Measurements from ENCODE around the gene PHTF2. TPM values are rescaled to one million over a fixed set of nuclear protein-coding genes. Genes with fewer than 3 reads are reported as not detected.
"Not testable (repeated sequence)": the region's sequence is repeated elsewhere in the genome, so short reads cannot be mapped to it uniquely, and the experiment has no call there.

Gene PHTF2
- total and polyA plus RNA-seq, 4 donors: 8.8 to 38.4 (median 26.1) TPM

DNA sequence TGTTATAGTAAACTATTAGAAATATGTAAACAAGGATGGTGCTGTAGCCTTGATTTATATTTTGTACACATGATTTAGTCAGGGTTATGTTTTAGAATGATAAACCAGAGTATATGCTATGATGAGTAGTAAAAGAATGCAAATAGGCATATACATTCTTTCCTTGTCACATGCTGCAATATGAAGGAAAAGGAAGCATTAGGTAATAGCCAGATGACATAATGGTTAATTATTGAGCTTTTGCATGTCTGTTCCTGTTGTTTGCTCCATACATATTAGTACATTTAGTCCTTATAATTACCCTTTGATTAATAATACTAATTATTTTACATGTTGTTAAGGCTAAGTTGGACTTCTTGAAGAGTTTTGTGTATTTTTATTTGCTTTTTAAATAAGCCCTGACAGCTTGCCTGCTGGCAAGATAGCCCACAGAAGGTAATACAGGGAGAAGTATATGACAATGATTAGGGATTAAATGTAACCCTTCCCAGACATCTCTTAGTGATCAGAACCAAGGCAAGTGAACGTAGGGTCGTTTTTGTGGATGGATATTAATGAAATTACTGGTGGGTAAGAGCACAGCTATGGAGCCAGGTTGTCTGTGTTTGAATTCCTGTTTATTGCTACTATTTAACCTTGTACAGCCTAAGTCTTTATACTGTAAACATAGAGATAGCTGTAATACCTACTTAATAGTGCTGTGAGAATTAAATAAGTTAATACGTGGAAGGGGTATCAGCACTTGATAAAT, 68.4 kb downstream of the PHTF2 start:
- H3K4me3 ChIP-seq (ENCODE audit: low read length in 2 of 2): no peak overlapping the region
- peaks cover 0 to 3% of the 10 kb centered on the region in 2 donors for H3K4me1 ChIP-seq (ENCODE audit: control insufficient read depth in 1 of 2, insufficient read depth in 2 of 2, low read length in 2 of 2)
- H3K27ac ChIP-seq (ENCODE audit: low read depth in 1 of 2, low read length in 2 of 2): no peak overlapping the region
- DNase-seq: no peak
- 85 to 89% methylated on average over 3 of the region's 3 CpGs for WGBS, 2 donors
- no peaks in the 10 kb centered on the region for H3K27me3 ChIP-seq (ENCODE audit: control insufficient read depth in 1 of 2, insufficient read depth in 2 of 2, low read length in 1 of 2)
- no peaks in the 10 kb centered on the region for H3K36me3 ChIP-seq (ENCODE audit: control insufficient read depth in 1 of 2, insufficient read depth in 2 of 2, low read length in 1 of 2)
- intact Hi-C loops (cut with DNase I): no loop called here
- H3K9me3 ChIP-seq (ENCODE audit: control insufficient read depth, low read length): no peaks in the 10 kb centered on the region
- ATAC-seq (ENCODE audit: low FRiP score): no peak

DNA sequence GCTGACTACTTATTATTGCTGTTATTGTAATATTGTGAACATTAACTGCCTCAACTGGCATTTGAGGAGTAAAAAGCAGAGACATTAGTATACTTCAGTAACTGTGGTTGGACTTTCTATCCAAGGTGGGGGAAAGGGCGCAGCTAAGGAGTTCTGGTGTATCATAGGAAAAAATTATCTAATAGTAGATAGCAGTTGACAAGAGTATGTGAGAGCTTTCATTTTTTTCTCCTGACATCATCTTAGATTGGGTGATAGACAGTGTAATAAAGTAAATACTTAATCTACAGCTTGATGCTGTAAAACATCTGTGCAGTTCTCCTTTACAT, 68.9 kb downstream of the PHTF2 start:
- H3K4me1 ChIP-seq (ENCODE audit: control insufficient read depth in 1 of 2, insufficient read depth in 2 of 2, low read length in 2 of 2): peaks cover 0 to 3% of the 10 kb centered on the region in 2 donors
- no peak overlapping the region for H3K4me3 ChIP-seq (ENCODE audit: low read length in 2 of 2)
- no peaks in the 10 kb centered on the region for H3K9me3 ChIP-seq (ENCODE audit: control insufficient read depth, low read length)
- intact Hi-C loops (cut with DNase I): no loop called here
- H3K36me3 ChIP-seq (ENCODE audit: control insufficient read depth in 1 of 2, insufficient read depth in 2 of 2, low read length in 1 of 2): no peaks in the 10 kb centered on the region
- ATAC-seq (ENCODE audit: low FRiP score): no peak
- WGBS, 2 donors: 93 to 98% methylated on average over 1 of the region's 1 CpG
- no peak overlapping the region for H3K27ac ChIP-seq (ENCODE audit: low read depth in 1 of 2, low read length in 2 of 2)
- H3K27me3 ChIP-seq (ENCODE audit: control insufficient read depth in 1 of 2, insufficient read depth in 2 of 2, low read length in 1 of 2): no peaks in the 10 kb centered on the region
- no peak for DNase-seq

DNA sequence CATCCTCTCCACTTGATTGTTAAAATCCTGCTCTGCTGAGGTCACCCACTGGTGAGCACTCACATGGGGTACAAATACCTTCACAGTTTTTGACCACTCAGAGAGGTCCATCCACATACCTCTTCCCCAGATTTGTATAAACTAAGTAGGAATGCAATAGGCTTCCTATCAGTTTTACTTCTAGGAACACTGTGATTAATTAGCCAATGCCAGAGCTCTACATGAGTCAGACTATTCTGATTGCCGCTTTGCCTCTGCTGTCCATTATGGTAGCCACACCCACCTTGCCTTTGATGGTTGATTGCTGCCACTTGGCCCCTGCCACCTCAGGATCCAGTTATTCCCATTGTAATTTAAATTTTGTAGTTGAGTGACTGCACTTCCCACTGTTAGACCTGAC, 73.7 kb downstream of the PHTF2 start:
- H3K27ac ChIP-seq (ENCODE audit: low read depth in 1 of 2, low read length in 2 of 2); DNase-seq; intact Hi-C loops (cut with DNase I); H3K36me3 ChIP-seq (ENCODE audit: control insufficient read depth in 1 of 2, insufficient read depth in 2 of 2, low read length in 1 of 2); H3K4me1 ChIP-seq (ENCODE audit: control insufficient read depth in 1 of 2, insufficient read depth in 2 of 2, low read length in 2 of 2); H3K4me3 ChIP-seq (ENCODE audit: low read length in 2 of 2); H3K27me3 ChIP-seq (ENCODE audit: control insufficient read depth in 1 of 2, insufficient read depth in 2 of 2, low read length in 1 of 2); H3K9me3 ChIP-seq (ENCODE audit: control insufficient read depth, low read length); ATAC-seq (ENCODE audit: low FRiP score): not testable (repeated sequence)
- WGBS, 2 donors: 99 to 100% methylated on average over 1 of the region's 1 CpG

DNA sequence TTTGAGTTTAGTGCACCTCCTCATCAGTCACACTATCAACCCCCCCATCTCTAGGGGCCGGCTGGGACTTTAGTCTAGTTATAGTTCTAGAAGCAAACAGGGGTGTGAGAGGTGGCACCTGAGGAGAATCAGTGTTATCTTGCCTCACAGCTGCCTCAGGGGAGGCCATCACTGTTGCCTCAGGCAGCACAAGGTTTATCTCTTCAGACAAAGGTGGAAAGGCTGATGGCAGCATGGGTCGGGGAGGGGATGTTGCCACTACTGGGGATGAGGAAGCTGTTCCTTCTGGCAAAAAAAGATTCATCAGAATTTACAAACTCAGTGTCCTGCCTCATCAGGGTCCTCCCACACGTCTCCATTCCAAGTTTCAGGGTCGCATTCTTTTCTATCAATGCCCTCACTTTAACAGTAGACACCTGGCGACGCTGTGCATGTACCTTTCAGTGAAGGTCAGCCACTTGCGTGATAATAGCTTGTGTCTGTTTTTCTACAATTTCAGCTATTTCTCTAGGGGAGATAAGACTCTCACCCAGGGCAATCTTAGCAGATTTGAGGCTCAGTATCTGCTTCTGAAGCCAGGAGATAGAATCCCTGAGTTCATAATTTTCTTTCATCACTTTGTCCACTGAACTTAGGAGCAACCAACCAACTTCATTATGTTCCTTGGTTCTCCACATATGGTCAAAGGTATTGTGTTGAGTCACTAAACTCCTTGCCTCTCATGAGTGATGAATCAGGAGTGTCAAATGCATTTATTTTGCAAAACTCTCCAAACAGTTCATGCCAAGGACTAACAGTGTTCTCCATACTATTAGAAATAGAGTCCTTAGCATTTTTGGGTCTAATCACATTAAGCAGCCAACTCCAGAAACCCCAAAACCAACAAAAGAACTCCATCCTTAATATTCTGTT, 75.1 kb downstream of the PHTF2 start:
- ATAC-seq (ENCODE audit: low FRiP score); H3K36me3 ChIP-seq (ENCODE audit: control insufficient read depth in 1 of 2, insufficient read depth in 2 of 2, low read length in 1 of 2); H3K27me3 ChIP-seq (ENCODE audit: control insufficient read depth in 1 of 2, insufficient read depth in 2 of 2, low read length in 1 of 2); H3K27ac ChIP-seq (ENCODE audit: low read depth in 1 of 2, low read length in 2 of 2); DNase-seq; H3K4me1 ChIP-seq (ENCODE audit: control insufficient read depth in 1 of 2, insufficient read depth in 2 of 2, low read length in 2 of 2); H3K9me3 ChIP-seq (ENCODE audit: control insufficient read depth, low read length); intact Hi-C loops (cut with DNase I); H3K4me3 ChIP-seq (ENCODE audit: low read length in 2 of 2): not testable (repeated sequence)
- WGBS, 2 donors: 93 to 95% methylated on average over 7 of the region's 7 CpGs

DNA sequence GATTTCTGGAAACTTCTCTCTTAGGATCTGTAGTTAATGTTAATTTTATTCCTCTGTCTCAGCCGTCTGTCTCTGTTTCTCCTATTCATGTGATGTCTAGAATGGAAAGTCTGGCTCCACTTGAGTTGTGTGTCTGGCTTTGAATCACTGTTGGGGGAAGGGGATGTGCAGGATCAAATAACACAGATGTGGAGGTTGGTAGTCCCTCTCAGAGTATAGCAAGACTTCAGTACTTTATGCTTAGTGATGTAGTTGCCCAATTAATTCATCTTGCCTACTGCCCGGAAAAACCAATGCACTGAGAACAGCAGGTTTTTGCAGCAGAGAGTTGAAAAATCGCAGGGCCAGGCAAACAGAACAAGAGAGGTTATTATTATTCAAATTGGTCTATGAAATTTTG, 79.2 kb downstream of the PHTF2 start:
- ATAC-seq (ENCODE audit: low FRiP score) (no peak), DNase-seq (no peak)
- Histone ChIP-seq H3K27me3 (ENCODE audit: control insufficient read depth in 1 of 2, insufficient read depth in 2 of 2, low read length in 1 of 2) (no peaks in the 10 kb centered on the region), H3K4me1 (ENCODE audit: control insufficient read depth in 1 of 2, insufficient read depth in 2 of 2, low read length in 2 of 2) (no peaks in the 10 kb centered on the region), H3K9me3 (ENCODE audit: control insufficient read depth, low read length) (no peaks in the 10 kb centered on the region), H3K4me3 (ENCODE audit: low read length in 2 of 2) (no peak overlapping the region), H3K36me3 (ENCODE audit: control insufficient read depth in 1 of 2, insufficient read depth in 2 of 2, low read length in 1 of 2) (peaks cover 2 to 3% of the 10 kb centered on the region in 2 donors), H3K27ac (ENCODE audit: low read depth in 1 of 2, low read length in 2 of 2) (no peak overlapping the region)
- 72 to 78% methylated on average over 3 of the region's 3 CpGs for WGBS, 2 donors
- intact Hi-C loops (cut with DNase I): no loop called here

DNA sequence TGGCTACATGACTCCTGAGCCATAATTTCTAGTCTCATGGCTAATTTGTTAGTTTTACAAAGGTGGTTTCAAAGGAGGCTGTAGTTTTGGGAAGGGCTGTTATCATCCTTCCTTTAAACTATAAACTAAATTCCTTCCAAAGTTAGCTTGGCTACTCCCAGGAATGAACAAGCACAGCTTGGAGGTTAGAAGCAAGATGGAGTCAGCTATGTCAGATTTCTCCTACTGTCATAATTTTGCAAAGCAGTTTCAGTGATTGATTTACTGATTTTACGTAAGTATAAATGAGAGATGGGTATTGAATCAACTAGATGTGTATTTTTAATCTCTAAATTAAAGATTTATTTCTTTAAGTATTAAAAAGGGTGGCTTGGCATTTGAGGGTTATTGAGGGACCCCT, 79.9 kb downstream of the PHTF2 start:
- Histone ChIP-seq H3K4me1 (ENCODE audit: control insufficient read depth in 1 of 2, insufficient read depth in 2 of 2, low read length in 2 of 2) (no peaks in the 10 kb centered on the region), H3K36me3 (ENCODE audit: control insufficient read depth in 1 of 2, insufficient read depth in 2 of 2, low read length in 1 of 2) (peaks cover 2 to 3% of the 10 kb centered on the region in 2 donors), H3K9me3 (ENCODE audit: control insufficient read depth, low read length) (no peaks in the 10 kb centered on the region), H3K27me3 (ENCODE audit: control insufficient read depth in 1 of 2, insufficient read depth in 2 of 2, low read length in 1 of 2) (no peaks in the 10 kb centered on the region), H3K4me3 (ENCODE audit: low read length in 2 of 2) (no peak overlapping the region), H3K27ac (ENCODE audit: low read depth in 1 of 2, low read length in 2 of 2) (no peak overlapping the region)
- ATAC-seq (ENCODE audit: low FRiP score) (no peak), DNase-seq (no peak)
- WGBS, 2 donors: 99 to 100% methylated on average over 1 of the region's 1 CpG
- intact Hi-C loops (cut with DNase I): no loop called here

DNA sequence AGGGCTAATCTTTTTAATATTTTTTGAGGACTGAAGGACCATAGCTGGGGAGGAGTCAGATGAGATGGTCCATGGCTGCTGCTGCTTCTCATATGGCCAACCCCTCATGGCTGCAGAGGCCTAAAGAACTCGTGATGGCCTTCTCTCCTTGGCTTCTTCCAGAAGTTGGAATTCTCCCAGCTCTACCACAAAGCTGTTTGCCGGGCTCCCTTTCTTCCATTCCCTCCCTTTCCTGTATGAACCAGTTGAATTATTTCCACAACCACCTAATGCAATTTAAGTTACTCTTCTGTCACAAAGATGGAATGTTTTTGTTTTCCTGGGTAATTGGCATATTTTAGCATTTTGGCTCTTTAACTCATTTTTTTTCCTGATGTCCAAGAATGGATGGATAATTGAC, 80.7 kb downstream of the PHTF2 start:
- intact Hi-C loops (cut with DNase I): no loop called here
- peaks cover 2 to 3% of the 10 kb centered on the region in 2 donors for H3K36me3 ChIP-seq (ENCODE audit: control insufficient read depth in 1 of 2, insufficient read depth in 2 of 2, low read length in 1 of 2)
- H3K27ac ChIP-seq (ENCODE audit: low read depth in 1 of 2, low read length in 2 of 2): no peak overlapping the region
- H3K9me3 ChIP-seq (ENCODE audit: control insufficient read depth, low read length): no peaks in the 10 kb centered on the region
- no peak for DNase-seq
- ATAC-seq (ENCODE audit: low FRiP score): no peak
- H3K27me3 ChIP-seq (ENCODE audit: control insufficient read depth in 1 of 2, insufficient read depth in 2 of 2, low read length in 1 of 2): no peaks in the 10 kb centered on the region
- no peak overlapping the region for H3K4me3 ChIP-seq (ENCODE audit: low read length in 2 of 2)
- H3K4me1 ChIP-seq (ENCODE audit: control insufficient read depth in 1 of 2, insufficient read depth in 2 of 2, low read length in 2 of 2): no peaks in the 10 kb centered on the region
- 22 to 36% methylated on average over 2 of the region's 2 CpGs for WGBS, 2 donors

DNA sequence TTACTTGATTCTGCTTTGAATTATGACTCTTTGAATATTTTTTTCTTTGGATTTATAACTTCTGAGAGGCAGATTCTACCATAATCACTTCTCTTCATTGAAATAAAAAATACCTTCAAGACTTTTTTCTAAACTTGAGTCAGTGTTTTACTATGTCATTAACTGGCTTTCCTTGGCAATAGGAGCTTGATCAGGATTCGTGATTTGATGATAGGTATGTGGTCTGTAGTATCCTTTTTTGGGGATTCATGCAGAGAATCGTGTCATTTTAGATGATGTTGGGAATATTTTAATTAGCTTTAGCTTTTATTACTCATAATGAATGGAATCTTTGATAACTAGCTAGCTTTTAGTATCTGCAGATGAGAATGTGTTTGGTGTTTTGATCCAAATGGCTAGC, 83.3 kb downstream of the PHTF2 start:
- H3K4me1 ChIP-seq (ENCODE audit: control insufficient read depth in 1 of 2, insufficient read depth in 2 of 2, low read length in 2 of 2): peaks cover 0 to 2% of the 10 kb centered on the region in 2 donors
- WGBS, 2 donors: 91 to 94% methylated on average over 2 of the region's 2 CpGs
- DNase-seq (no peak), ATAC-seq (ENCODE audit: low FRiP score) (no peak)
- H3K27me3 ChIP-seq (ENCODE audit: control insufficient read depth in 1 of 2, insufficient read depth in 2 of 2, low read length in 1 of 2): no peaks in the 10 kb centered on the region
- H3K27ac ChIP-seq (ENCODE audit: low read depth in 1 of 2, low read length in 2 of 2): no peak overlapping the region
- H3K9me3 ChIP-seq (ENCODE audit: control insufficient read depth, low read length): no peaks in the 10 kb centered on the region
- no peak overlapping the region for H3K4me3 ChIP-seq (ENCODE audit: low read length in 2 of 2)
- intact Hi-C loops (cut with DNase I): loop anchor here in 1 of 2 donors (10.0 kb wide), 1 partner anchor 57 kb away; no protein-coding TSS in a partner anchor
- peaks cover 2 to 3% of the 10 kb centered on the region in 2 donors for H3K36me3 ChIP-seq (ENCODE audit: control insufficient read depth in 1 of 2, insufficient read depth in 2 of 2, low read length in 1 of 2)

All from aorta (tissue), 5 donors.